Heart right ventricle (tissue), 16 donors: ENCODE data around the gene KCNN3. TPM values are rescaled to one million over a fixed set of nuclear protein-coding genes. Genes with fewer than 3 reads are reported as not detected.

Source experiments
- ATAC-seq, 8 donors: fragments of 200-7000 bp; cut with Tn5 transposase; one replicate each; pipeline ENCODE4 v1.9.1; 2020; ENCODE audit warnings: mild to moderate bottlenecking in 8 of 8, moderate library complexity in 8 of 8, moderate number of reproducible peaks in 1 of 8
- DNase-seq, 2 donors: peaks; one replicate each; pipeline ENCODE4 v3.0.0-alpha.2; 2020
- H3K27ac ChIP-seq, 10 donors: fragments of 200-600 bp; sonication (generic) in 2 of 10; one replicate each; pipeline versions ENCODE4 v1.5.0 to v1.8.0; 2020 to 2022; ENCODE audit warnings: mild to moderate bottlenecking in 3 of 10
- H3K27me3 ChIP-seq, 7 donors: fragments of 200-600 bp; one replicate each; pipeline ENCODE4 v1.8.0; 2021 to 2022; ENCODE audit warnings: mild to moderate bottlenecking in 2 of 7
- H3K36me3 ChIP-seq, 9 donors: fragments of 200-600 bp; sonication (generic) in 1 of 9; one replicate each; pipeline versions ENCODE4 v1.5.0 to v1.8.0; 2020 to 2022; ENCODE audit warnings: mild to moderate bottlenecking in 2 of 9
- H3K4me1 ChIP-seq, 9 donors: fragments of 200-600 bp; sonication (generic) in 1 of 9; one replicate each; pipeline versions ENCODE4 v1.5.0 to v1.8.0; 2020 to 2022; ENCODE audit warnings: mild to moderate bottlenecking in 4 of 9
- H3K4me3 ChIP-seq, 10 donors: fragments of 200-600 bp; sonication (generic) in 2 of 10; one replicate each; pipeline versions ENCODE4 v1.5.0 to v1.8.0; 2020 to 2022; ENCODE audit warnings: mild to moderate bottlenecking in 7 of 10, moderate library complexity in 2 of 10
- H3K9me3 ChIP-seq, 11 donors: fragments of 200-600 bp in 10 of 11; sonication (generic) in 2 of 11; one replicate each; pipeline versions ENCODE4 v1.5.0 to v1.8.0; 2013 to 2022; ENCODE audit warnings: mild to moderate bottlenecking in 2 of 11, control low read depth in 1 of 11, moderate library complexity in 1 of 11
- CTCF ChIP-seq, 9 donors: fragments of 200-600 bp; sonication (generic) in 2 of 9; IDR thresholded peaks; one replicate each; pipeline versions ENCODE4 v1.5.0 to v1.8.0; 2021 to 2022; ENCODE audit warnings: antibody characterized with exemption in 9 of 9, mild to moderate bottlenecking in 5 of 9, moderate library complexity in 1 of 9
- WGBS, 2 donors: extraction: QIAGEN DNeasy Blood & Tissue Kit; methylation state at CpG; one replicate each; pipeline ENCODE4 v1.1.7; 2013; ENCODE audit warnings: inconsistent platforms in 1 of 2; 5-methylcytosine and 5-hydroxymethylcytosine counted together
- intact Hi-C, 10 donors: fragments of 100-400 bp; cut with DNase I; formaldehyde crosslinking; loops; one replicate each; pipeline versions ENCODE4 v1.11.1 to v1.14.2; 2022
- polyA plus RNA-seq, 2 donors: library from polyadenylated mRNA; stranded (reverse); fragments of 200-250 nt; gene quantifications; one replicate each; pipeline ENCODE4 v1.2.3, GENCODE V29; 2013
- total RNA-seq, 10 donors: library from RNA; stranded (reverse); fragmentation: NEBNext Ultra II Directional in 3 of 10; extraction: Animal tissue kit (Norgen Biotek cat#: 25700) in 3 of 10; gene quantifications; one replicate each; pipeline versions ENCODE4 v1.2.1 to v1.2.4, GENCODE V29; 2021 to 2023
- donor health status: Arrhythmogenic right ventricular cardiomyopathy.
- donor health status: ischemic (EF 13 %, LVEDD 7.1; RV severe dilation, severe dysfunction).
- donor health status: healthy with polysubstance abuse.
- donor health status: DM: no; HTN: yes; CAD: no.
- donor health status: DM: no; HTN: no; CAD: no.
- donor health status: ischemic (EF 25% LVEDD 6.9; RV normal size, moderate dysfunction).
- donor health status: ischemic (EF 25% LVEDD 5.7; RV mildly dilated, moderate dysfunction).
- donor health status: healthy.
- donor health status: DM: yes; HTN: yes; CAD: no.
- donor health status: Ischemic cardiomyopathy.
- donor health status: ischemic (EF 35%, LVEDD 5.7; RV mildly dilated, moderate dysfunction).
- donor health status: nonischemic (EF 11% LVEDD 7.7; RV severe dilation, severe dysfunction).
- donor health status: DM: yes; HTN: yes; CAD: no.
- donor health status: PGD.
- donor health status: ischemic (EF 29% LVEDD 5.4; RV normal size, mild dysfunction).
- donor health status: nonischemic (EF 23%, LVEDD 6.1; RV moderate dilation, normal function).

The KCNN3 gene
- total and polyA plus RNA-seq, 12 donors: 0.17 to 5.9 (median 2.6) TPM

- H3K27ac ChIP-seq: no peak overlapping the region
- intact Hi-C loops: loop anchor here in 6 of 10 donors (5.0 to 10.0 kb wide), 4 partner anchors 98 to 205 kb away; partner anchors contain the start of gene CHRNB2 (in 3 of the 6)
- no peak for TF ChIP-seq CTCF (IDR thresholded peaks at IDR 0.05)
These were observed 100.7 kb downstream of the KCNN3 start for GRCh38 chr1:154769193-154769895.

GRCh38 chr1:154768456-154769125 is 101.5 kb downstream of the KCNN3 start:
- H3K27me3 ChIP-seq: peaks cover 0 to 15% (median 0%) of the 10 kb centered on the region in 7 donors
- H3K36me3 ChIP-seq: peaks cover 0 to 6% (median 0%) of the 10 kb centered on the region in 9 donors
- DNase-seq (peak in 1 of 2 donors; percentile 36), ATAC-seq (peak; percentile 11 to 67 (median 42))
- WGBS, 2 donors: 58 to 66% methylated on average over 8 of the region's 8 CpGs
- no peak for TF ChIP-seq CTCF (IDR thresholded peaks at IDR 0.05)
- intact Hi-C loops: loop anchor here in 6 of 10 donors (5.0 to 10.0 kb wide), 4 partner anchors 99 to 204 kb away; partner anchors contain the start of gene CHRNB2 (in 3 of the 6)
- peaks cover 4 to 30% (median 15%) of the 10 kb centered on the region in 9 donors for H3K4me1 ChIP-seq
- H3K9me3 ChIP-seq: no peaks in the 10 kb centered on the region
- H3K27ac ChIP-seq: peak overlapping the region in 5 of 10 donors; percentile 23 to 42 (median 39)
- H3K4me3 ChIP-seq: no peak overlapping the region

More at GRCh38 chr1:154769193-154769895, 100.7 kb downstream of the KCNN3 start:
- Histone ChIP-seq H3K4me3 (no peak overlapping the region), H3K36me3 (peaks cover 0 to 6% (median 0%) of the 10 kb centered on the region in 9 donors), H3K4me1 (peaks cover 4 to 32% (median 15%) of the 10 kb centered on the region in 9 donors), H3K9me3 (no peaks in the 10 kb centered on the region), H3K27me3 (peaks cover 0 to 8% (median 0%) of the 10 kb centered on the region in 7 donors)
- WGBS, 2 donors: 95 to 96% methylated on average over 5 of the region's 5 CpGs
- ATAC-seq: no peak
- no peak for DNase-seq

- Histone ChIP-seq H3K27me3 (peaks cover 0 to 23% (median 0%) of the 10 kb centered on the region in 7 donors), H3K4me1 (peaks cover 4 to 26% (median 15%) of the 10 kb centered on the region in 9 donors), H3K9me3 (no peaks in the 10 kb centered on the region), H3K4me3 (no peak overlapping the region), H3K27ac (peak overlapping the region in 5 of 10 donors; percentile 23 to 42 (median 39)), H3K36me3 (peaks cover 0 to 6% (median 0%) of the 10 kb centered on the region in 9 donors)
- WGBS, 2 donors: 52 to 59% methylated on average over 9 of the region's 9 CpGs
- peak; percentile 47 to 72 for DNase-seq
- TF ChIP-seq CTCF (IDR thresholded peaks at IDR 0.05): no peak
- ATAC-seq: peak; percentile 34 to 94 (median 78)
- intact Hi-C loops: loop anchor here in 6 of 10 donors (5.0 to 10.0 kb wide), 4 partner anchors 100 to 203 kb away; partner anchors contain the start of gene CHRNB2 (in 3 of the 6)
These were observed 102.5 kb downstream of the KCNN3 start for GRCh38 chr1:154767315-154768240.
